Measurements from ENCODE around the gene PCCB. TPM values are rescaled to one million over a fixed set of nuclear protein-coding genes. Genes with fewer than 3 reads are reported as not detected.

Gene PCCB
- 47.6 TPM for total RNA-seq

GRCh38 chr3:136250059-136250902 lies at the start of gene PCCB:
Gene PCCB (plus strand): TSS chr3:136250340. CDS start chr3:136250376, 36 bp downstream.

Other genes starting within 250 kb of the PCCB start
- 29.1 TPM for gene MSL2, start 54.0 kb upstream of the PCCB start, total RNA-seq